Activated CD8-positive, alpha-beta T cell treated with anti-CD3 and anti-CD28 coated beads, Interleukin-2, amount 10 ng/mL, durations not matched to agents 7 days and 5 days (primary cell): ENCODE results near the gene STT3B. TPM values are rescaled to one million over a fixed set of nuclear protein-coding genes. Genes with fewer than 3 reads are reported as not detected.

Experiments used
- ATAC-seq: fragments of 150-1000 bp; cut with Tn5 transposase; one replicate; pipeline ENCODE4 v1.10.0; 2021; ENCODE audit warnings: moderate library complexity
- CTCF ChIA-PET: fragments of 350-600 bp; sonication (Branson Sonifier 250); formaldehyde crosslinking; loops from one replicate; lab custom pipeline; 2021; ENCODE audit warnings: antibody characterized with exemption; lab: Charles Lee
- POLR2A ChIA-PET: fragments of 350-600 bp; sonication (Branson Sonifier 250); formaldehyde crosslinking; loops from one replicate; lab custom pipeline; 2021; ENCODE audit warnings: antibody characterized with exemption; lab: Charles Lee
- DNase-seq: peaks from one replicate; pipeline ENCODE4 v3.0.0-alpha.2; 2020
- H3K27ac Mint-ChIP-seq: one replicate; pipeline ENCODE4 v1.8.0; 2021; ENCODE audit warnings: mild to moderate bottlenecking, mixed read lengths
- H3K27me3 Mint-ChIP-seq: one replicate; pipeline ENCODE4 v1.8.0; 2021; ENCODE audit warnings: low read depth, mixed read lengths
- H3K36me3 Mint-ChIP-seq: one replicate; pipeline ENCODE4 v1.8.0; 2021; ENCODE audit warnings: low read depth, mixed read lengths
- H3K4me1 Mint-ChIP-seq: one replicate; pipeline ENCODE4 v1.8.0; 2021; ENCODE audit warnings: low read depth, mixed read lengths
- H3K4me3 Mint-ChIP-seq: one replicate; pipeline ENCODE4 v1.8.0; 2021; ENCODE audit warnings: mild to moderate bottlenecking, mixed read lengths
- H3K9me3 Mint-ChIP-seq: one replicate; pipeline ENCODE4 v1.8.0; 2022; ENCODE audit warnings: mixed read lengths; ENCODE audit not compliant: insufficient read depth
- total RNA-seq, 2 experiments: library from RNA; stranded (reverse); gene quantifications; one replicate each; pipeline ENCODE4 v1.2.3, GENCODE V29; 2021

STT3B gene
- total RNA-seq, 2 experiments from 2014 or later = 137 to 140 TPM

DNA sequence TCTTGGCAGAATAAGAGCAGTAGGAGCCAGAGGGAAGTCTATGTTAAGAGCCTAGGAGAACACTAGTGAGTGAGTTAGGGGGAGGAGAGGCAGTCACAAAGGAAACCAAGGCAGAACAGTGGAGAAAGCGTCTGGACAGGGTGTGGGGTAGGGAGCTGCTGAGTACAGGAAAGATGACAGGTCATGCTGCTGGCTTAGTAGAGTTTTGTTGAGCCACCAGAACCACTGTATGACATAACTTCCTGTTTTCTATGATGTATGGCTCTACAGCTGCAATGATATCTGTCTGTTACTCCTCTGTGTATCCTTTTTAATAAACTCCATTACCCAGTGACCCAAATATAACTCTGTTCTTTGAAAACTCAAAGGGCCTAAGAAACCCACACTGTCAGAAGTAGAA lies 10.6 kb upstream of the STT3B start:
- peak overlapping the region; percentile 78 for H3K27ac Mint-ChIP-seq
- ATAC-seq = peak; percentile 98
- DNase-seq = peak; percentile 60
- POLR2A ChIA-PET = interaction anchor here (3.4 kb wide), 1 partner anchor 10 kb away, joined by 50 read pairs; the partner anchor contains the start of gene STT3B
- no peaks in the 10 kb centered on the region for H3K9me3 Mint-ChIP-seq
- peaks cover 20% of the 10 kb centered on the region for H3K4me1 Mint-ChIP-seq
- peak overlapping the region; percentile 22 for H3K4me3 Mint-ChIP-seq
- CTCF ChIA-PET = interaction anchor here (1.3 to 2.0 kb wide), 4 partner anchors 10 to 18 kb away, joined by 3 to 23 read pairs (median 4); partner anchors contain the start of gene STT3B
- no peaks in the 10 kb centered on the region for H3K27me3 Mint-ChIP-seq
- H3K36me3 Mint-ChIP-seq = no peaks in the 10 kb centered on the region

DNA sequence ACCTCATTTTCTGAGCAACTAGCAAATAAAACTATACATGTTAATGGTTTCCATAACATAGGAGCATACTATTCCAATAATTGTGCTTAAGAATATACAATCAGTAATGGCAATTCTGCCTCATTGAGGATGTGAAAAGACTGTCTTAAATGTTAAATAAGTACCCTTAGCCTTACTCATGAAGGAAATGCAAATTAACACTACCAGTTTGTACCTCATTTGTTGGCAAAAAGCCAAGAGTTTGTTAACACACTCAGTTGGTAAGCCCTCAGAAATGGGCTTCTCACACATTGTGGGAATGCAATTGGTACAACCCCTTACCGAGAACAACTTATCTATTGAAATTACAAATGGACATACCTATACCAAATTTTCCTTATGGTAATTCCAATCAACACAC lies 9.2 kb upstream of the STT3B start:
- Mint-ChIP-seq H3K27me3 (no peaks in the 10 kb centered on the region), H3K9me3 (no peaks in the 10 kb centered on the region), H3K27ac (no peak overlapping the region), H3K4me3 (no peak overlapping the region), H3K4me1 (peaks cover 20% of the 10 kb centered on the region), H3K36me3 (no peaks in the 10 kb centered on the region)
- DNase-seq (no peak), ATAC-seq (no peak)
- CTCF ChIA-PET = interaction anchor here (0.8 to 2.0 kb wide), 3 partner anchors 8 to 10 kb away, joined by 3 to 23 read pairs (median 3); partner anchors contain the start of gene STT3B
- POLR2A ChIA-PET = interaction anchor here (3.4 kb wide), 1 partner anchor 9 kb away, joined by 50 read pairs; the partner anchor contains the start of gene STT3B

DNA sequence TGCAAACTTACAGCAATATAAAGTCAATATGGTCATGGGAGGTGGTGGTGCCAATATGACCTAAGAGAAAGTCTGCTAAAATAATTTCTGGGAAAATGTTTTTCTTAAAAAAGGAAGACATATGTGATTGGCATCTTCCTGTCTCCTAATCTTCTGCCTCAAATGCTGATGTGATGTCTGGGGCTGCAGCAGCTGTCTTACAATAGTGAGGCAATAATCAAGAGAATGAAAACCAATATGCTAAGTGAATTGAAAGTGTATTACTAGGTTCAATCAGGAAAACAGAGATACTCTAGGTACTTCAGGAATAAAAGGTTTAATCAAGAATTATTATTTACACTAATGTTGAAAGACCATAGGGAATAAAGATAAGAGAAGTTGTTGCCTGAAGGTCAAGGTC lies 7.2 kb upstream of the STT3B start:
- CTCF ChIA-PET = interaction anchor here (1.2 kb wide), 1 partner anchor 23 kb away, joined by 3 read pairs; no protein-coding TSS in a partner anchor
- DNase-seq (no peak), ATAC-seq (no peak)
- Mint-ChIP-seq H3K4me3 (no peak overlapping the region), H3K9me3 (no peaks in the 10 kb centered on the region), H3K27me3 (no peaks in the 10 kb centered on the region), H3K27ac (no peak overlapping the region), H3K36me3 (no peaks in the 10 kb centered on the region), H3K4me1 (peaks cover 20% of the 10 kb centered on the region)
- POLR2A ChIA-PET = no interaction called here

DNA sequence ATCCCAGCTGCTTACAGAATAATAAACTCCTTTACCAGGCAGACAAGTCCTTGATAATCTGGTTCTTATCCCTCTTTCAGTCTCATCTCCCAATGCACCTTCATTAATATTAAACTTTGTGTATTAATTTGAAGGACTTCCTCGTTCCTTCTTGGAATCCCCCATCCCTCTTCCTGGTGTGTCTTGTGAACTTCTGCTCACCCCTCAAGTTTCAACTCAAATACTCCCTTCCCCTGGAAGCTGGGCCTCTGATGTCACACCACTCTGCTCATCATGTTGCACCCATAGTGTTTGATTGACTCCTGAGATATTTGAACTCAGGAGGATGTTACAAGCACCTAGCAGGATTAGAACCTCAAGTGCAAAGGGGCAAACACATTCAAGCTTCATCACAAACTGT lies 3.3 kb upstream of the STT3B start:
- peaks cover 5% of the 10 kb centered on the region for H3K36me3 Mint-ChIP-seq
- DNase-seq (no peak), ATAC-seq (no peak)
- H3K4me3 Mint-ChIP-seq = no peak overlapping the region
- no peak overlapping the region for H3K27ac Mint-ChIP-seq
- H3K4me1 Mint-ChIP-seq = peaks cover 2% of the 10 kb centered on the region
- ChIA-PET POLR2A (no interaction called here), CTCF (interaction anchor here (0.7 to 1.3 kb wide), 3 partner anchors 9 to 21 kb away, joined by 3 to 4 read pairs (median 3); no protein-coding TSS in a partner anchor)
- H3K9me3 Mint-ChIP-seq = no peaks in the 10 kb centered on the region
- no peaks in the 10 kb centered on the region for H3K27me3 Mint-ChIP-seq

DNA sequence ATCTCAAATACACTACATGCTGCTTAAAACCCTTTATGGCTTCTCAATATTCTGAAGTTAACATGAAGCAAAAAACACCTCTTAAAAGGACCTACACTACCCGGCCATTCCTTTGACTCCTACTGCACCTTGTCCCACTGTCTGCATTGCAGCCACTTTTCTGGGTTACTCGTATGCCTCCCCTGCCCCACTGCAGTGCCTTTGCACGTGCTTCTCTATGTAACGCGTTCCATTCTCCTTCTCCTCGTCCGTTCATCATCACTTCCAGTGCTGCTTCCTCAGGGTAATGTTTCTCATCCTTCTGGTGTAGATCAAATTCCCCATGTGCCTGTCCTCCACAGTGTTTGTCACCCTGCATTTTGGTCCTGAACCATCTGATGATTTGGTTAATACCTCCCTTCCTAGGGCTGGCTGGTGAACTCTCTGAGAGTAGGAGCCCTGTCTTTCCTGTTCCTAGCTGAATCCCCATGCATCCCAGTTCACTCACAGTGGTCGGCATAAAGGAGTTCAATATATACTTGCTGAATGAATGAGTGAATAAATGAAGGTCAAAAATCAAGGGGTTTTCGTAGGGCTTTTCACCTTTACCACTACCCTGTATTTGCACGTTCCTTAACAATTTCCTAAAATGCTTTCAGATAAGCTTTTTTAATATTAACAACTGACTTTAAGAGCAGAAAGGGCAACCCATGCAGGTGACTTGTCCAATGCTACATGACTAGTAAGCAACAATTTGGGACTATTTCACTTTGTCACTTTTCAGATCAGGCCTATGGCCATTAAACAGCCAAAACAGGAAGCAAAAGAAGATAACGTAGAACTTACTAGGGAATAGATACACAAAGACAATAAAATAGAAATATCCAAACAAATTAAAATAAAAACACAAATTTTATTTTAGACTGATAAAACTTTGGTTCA lies 2.4 kb upstream of the STT3B start:
- ATAC-seq (no peak), DNase-seq (no peak)
- Mint-ChIP-seq H3K27ac (no peak overlapping the region), H3K4me3 (no peak overlapping the region), H3K9me3 (no peaks in the 10 kb centered on the region), H3K36me3 (peaks cover 6% of the 10 kb centered on the region), H3K27me3 (no peaks in the 10 kb centered on the region), H3K4me1 (peaks cover 3% of the 10 kb centered on the region)
- CTCF ChIA-PET = interaction anchor here (0.9 to 3.0 kb wide), 3 partner anchors 10 to 20 kb away, joined by 3 to 15 read pairs (median 3); no protein-coding TSS in a partner anchor
- POLR2A ChIA-PET = interaction anchor here (1.1 to 3.4 kb wide), 5 partner anchors 9 to 315 kb away, joined by 3 to 50 read pairs (median 4); no protein-coding TSS in a partner anchor

DNA sequence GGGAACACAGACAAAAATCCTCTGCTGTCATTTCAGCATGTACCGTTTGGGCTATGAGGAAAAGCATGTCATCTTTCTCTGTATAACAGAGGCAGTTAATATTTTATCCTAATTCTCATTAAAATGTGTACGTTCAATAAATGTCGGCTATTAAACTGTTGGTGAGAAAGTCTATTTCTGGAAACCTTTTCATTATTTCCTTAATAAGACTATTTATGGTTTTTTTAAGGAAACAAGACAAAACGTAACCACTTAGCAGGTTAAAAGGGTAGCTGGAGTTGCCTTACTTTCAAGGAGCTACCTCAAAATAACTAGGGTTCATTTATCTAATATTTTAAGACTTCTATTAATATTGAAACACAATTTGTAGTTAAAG lies 1.8 kb upstream of the STT3B start:
- Mint-ChIP-seq H3K4me1 (peaks cover 6% of the 10 kb centered on the region), H3K4me3 (no peak overlapping the region), H3K27ac (no peak overlapping the region), H3K36me3 (peaks cover 8% of the 10 kb centered on the region), H3K27me3 (no peaks in the 10 kb centered on the region), H3K9me3 (no peaks in the 10 kb centered on the region)
- DNase-seq (no peak), ATAC-seq (no peak)
- ChIA-PET POLR2A (interaction anchor here (0.8 to 3.4 kb wide), 8 partner anchors 9 to 316 kb away, joined by 3 to 50 read pairs (median 5); no protein-coding TSS in a partner anchor), CTCF (interaction anchor here (0.8 to 3.0 kb wide), 9 partner anchors 9 to 454 kb away, joined by 3 to 23 read pairs (median 4); no protein-coding TSS in a partner anchor)

DNA sequence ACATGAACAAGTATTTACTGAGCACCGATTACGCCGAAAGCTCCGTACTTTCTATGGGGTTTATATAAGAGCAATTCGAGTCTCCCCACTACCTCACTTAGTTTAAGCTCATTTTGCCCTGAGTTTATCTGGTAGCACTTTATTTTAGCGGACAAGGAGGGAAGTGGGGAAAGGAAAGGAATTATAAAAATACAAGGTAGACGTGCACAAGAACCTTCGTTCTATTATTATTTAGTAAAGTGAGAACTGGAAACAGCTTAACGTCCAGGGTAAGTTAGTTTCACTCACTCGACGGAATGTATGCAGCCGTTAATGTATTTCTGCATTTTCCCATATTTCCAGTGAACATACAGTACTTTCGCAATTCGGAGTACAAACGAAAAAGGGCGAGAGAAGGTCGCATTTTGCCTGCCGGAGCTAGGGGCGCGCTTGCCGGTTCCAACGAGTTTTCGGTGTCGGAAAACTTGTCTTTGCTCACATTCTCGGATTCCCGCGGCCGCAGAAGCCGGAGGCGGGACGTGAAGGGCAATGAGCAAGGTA lies 1.2 kb upstream of the STT3B start:
- H3K27ac Mint-ChIP-seq = peak overlapping the region; percentile 99
- H3K4me1 Mint-ChIP-seq = peaks cover 11% of the 10 kb centered on the region
- H3K4me3 Mint-ChIP-seq = no peak overlapping the region
- H3K27me3 Mint-ChIP-seq = no peaks in the 10 kb centered on the region
- ChIA-PET POLR2A (interaction anchor here (0.7 to 3.4 kb wide), 15 partner anchors 10 to 865 kb away, joined by 3 to 50 read pairs (median 6); no protein-coding TSS in a partner anchor), CTCF (interaction anchor here (0.7 to 3.0 kb wide), 15 partner anchors 8 to 455 kb away, joined by 3 to 23 read pairs (median 4); no protein-coding TSS in a partner anchor)
- H3K36me3 Mint-ChIP-seq = peaks cover 14% of the 10 kb centered on the region
- no peaks in the 10 kb centered on the region for H3K9me3 Mint-ChIP-seq
- DNase-seq = no peak
- ATAC-seq = no peak

DNA sequence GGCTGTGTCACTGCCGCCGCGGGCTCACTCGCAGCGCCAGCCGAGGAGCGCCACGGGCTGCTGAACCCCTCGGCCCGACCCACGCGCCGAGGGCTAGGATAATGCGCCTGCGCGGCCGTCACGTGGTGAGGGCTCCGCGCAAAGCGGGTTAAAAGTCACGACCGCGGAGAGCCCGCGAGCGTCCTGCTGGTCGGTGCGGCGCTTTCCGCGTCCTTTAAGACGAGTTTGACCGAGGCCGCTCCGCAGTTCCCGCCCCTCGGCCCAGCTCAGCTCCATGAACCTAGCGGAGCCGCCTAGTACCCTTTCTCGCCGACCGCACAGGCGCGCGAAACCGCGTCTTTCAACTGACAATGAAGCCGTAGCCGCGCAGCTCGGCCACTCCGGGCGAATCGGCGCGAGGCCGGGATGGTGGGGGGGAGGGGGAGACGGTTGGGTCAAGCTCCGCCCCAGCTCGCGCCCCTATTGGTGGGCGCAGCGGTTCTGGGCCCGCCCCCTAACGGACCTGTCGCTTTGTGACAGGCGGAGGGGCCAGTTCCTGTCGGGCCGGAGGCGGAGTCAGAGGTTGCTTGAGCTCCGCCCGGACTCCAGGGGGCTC lies 636 bp upstream of the STT3B start:
- Mint-ChIP-seq H3K27ac (peak overlapping the region; percentile 99), H3K9me3 (no peaks in the 10 kb centered on the region), H3K36me3 (peaks cover 17% of the 10 kb centered on the region), H3K4me3 (no peak overlapping the region), H3K27me3 (no peaks in the 10 kb centered on the region), H3K4me1 (peaks cover 16% of the 10 kb centered on the region)
- ATAC-seq = peak; percentile 87
- ChIA-PET CTCF (interaction anchor here (0.7 to 3.0 kb wide), 20 partner anchors 8 to 455 kb away, joined by 3 to 23 read pairs (median 4); no protein-coding TSS in a partner anchor), POLR2A (interaction anchor here (0.6 to 3.4 kb wide), 34 partner anchors 10 to 888 kb away, joined by 3 to 50 read pairs (median 4); no protein-coding TSS in a partner anchor)
- peak; percentile 99 for DNase-seq

DNA sequence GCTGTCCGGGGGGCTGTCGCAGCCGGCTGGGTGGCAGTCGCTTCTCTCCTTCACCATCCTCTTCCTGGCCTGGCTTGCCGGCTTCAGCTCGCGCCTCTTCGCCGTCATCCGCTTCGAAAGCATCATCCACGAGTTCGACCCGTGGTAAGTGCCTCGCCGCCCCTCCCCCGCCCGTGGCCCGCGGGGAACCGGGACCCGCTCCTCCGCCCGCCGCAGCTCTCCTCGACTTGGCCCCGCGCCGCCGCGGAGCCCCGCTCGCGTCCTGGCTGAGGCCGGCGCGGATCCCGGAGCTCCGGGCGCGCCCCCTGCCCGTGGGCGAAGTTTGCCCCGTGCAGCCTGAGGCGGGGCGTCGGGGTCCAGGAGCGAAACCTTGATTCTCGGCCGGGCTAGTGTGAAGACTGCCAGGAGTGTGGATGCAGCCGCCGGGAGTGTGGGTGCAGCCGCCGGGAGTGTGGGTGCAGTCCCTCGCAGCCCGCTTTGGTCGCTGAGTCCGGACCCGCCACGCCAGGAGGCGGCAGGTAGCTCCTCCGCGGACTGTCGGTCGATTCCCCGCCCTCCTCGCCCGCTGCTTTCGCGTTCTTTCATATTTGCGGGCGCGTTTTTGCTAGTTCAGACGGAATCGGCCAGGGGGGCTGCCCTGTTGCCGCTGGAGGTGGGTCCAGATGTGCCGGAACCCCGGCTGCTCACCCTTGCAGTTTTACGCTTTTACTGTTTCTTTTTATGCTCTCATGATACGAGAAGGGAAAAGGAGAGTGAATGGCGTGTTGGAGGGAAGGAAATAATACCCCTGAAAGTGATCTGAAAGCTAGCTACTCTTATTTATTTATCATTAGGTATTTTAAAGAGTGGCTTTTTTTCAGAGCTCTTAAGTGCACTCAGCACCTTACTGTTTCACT lies 692 bp downstream of the STT3B start:
- DNase-seq (peak; percentile 71), ATAC-seq (peak; percentile 0)
- H3K27me3 Mint-ChIP-seq = no peaks in the 10 kb centered on the region
- no peaks in the 10 kb centered on the region for H3K9me3 Mint-ChIP-seq
- H3K4me1 Mint-ChIP-seq = peaks cover 29% of the 10 kb centered on the region
- peaks cover 29% of the 10 kb centered on the region for H3K36me3 Mint-ChIP-seq
- ChIA-PET POLR2A (interaction anchor here (0.6 to 3.4 kb wide), 25 partner anchors 9 to 890 kb away, joined by 3 to 50 read pairs (median 4); no protein-coding TSS in a partner anchor), CTCF (interaction anchor here (0.5 to 3.0 kb wide), 16 partner anchors 11 to 859 kb away, joined by 3 to 23 read pairs (median 4); partner anchors contain the start of gene CMTM7)
- H3K27ac Mint-ChIP-seq = peak overlapping the region; percentile 99
- H3K4me3 Mint-ChIP-seq = no peak overlapping the region

DNA sequence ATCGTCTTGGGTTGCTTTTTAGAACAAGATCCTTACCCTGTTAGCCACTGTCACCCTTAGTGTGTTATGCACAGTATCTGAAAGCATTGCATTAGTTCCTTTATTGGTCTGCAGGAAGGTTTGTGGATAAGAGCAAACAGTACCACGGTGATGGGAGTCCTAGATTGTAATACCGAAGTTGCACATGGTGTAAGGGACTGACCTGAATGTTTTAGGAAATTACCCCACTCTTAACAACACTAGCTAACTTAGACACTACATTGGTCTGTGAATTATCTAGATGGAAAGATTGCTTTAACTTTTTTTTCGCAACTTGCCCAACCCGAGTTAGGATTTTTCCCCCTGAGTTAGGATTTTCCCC lies 1.3 kb downstream of the STT3B start:
- CTCF ChIA-PET = interaction anchor here (0.6 to 2.8 kb wide), 5 partner anchors 11 to 713 kb away, joined by 3 to 7 read pairs (median 4); no protein-coding TSS in a partner anchor
- H3K27ac Mint-ChIP-seq = peak overlapping the region; percentile 91

More for the DNA sequence above, 1.3 kb downstream of the STT3B start:
- Mint-ChIP-seq H3K36me3 (peaks cover 35% of the 10 kb centered on the region), H3K27me3 (no peaks in the 10 kb centered on the region), H3K4me3 (no peak overlapping the region), H3K9me3 (no peaks in the 10 kb centered on the region), H3K4me1 (peaks cover 35% of the 10 kb centered on the region)
- POLR2A ChIA-PET = interaction anchor here (0.7 to 3.4 kb wide), 9 partner anchors 10 to 321 kb away, joined by 3 to 49 read pairs (median 11); no protein-coding TSS in a partner anchor
- ATAC-seq (no peak), DNase-seq (peak; percentile 34)
